ENCODE data around the gene MRPL2. TPM values are rescaled to one million over a fixed set of nuclear protein-coding genes. Genes with fewer than 3 reads are reported as not detected.

MRPL2 gene
- total RNA-seq, 2 donors from 2014 or later, result 51.6 to 65.2 TPM

DNA sequence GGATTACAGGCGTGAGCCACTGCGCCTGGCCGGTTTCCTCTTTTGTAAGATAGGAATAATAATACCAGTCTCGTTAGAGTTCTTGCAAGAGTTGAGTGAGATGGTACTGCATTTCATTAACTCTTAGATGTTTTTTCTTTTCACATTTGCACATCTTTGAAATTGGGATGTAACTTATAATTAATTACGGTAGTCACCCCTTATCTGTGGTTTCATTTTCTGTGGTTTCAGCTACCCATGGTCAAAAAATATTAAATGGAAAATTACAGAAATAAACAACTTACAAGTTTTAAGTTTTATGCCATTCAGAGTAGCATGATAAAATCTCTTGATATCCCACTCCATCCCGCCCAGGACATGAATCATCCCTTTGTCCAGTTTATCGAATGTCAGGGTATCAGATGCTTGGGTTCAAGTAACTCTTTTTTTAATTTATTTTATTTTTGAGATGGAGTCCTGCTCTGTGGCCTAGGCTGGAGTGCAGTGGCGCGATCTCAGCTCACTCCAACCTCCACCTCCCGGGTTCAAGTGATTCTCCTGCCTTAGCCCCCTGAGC, 32.3 kb upstream of the MRPL2 start:
- Mint-ChIP-seq H3K27me3 (ENCODE audit: insufficient read depth) (no peaks in the 10 kb centered on the region), H3K9me3 (no peaks in the 10 kb centered on the region), H3K4me1 (peaks cover 62% of the 10 kb centered on the region), H3K36me3 (ENCODE audit: low read depth) (peaks cover 3% of the 10 kb centered on the region), H3K4me3 (no peak overlapping the region), H3K27ac (no peak overlapping the region)
- Histone ChIP-seq H3K4me1 (ENCODE audit: control insufficient read depth, insufficient read depth, low read length) (peaks cover 18% of the 10 kb centered on the region), H3K9me3 (ENCODE audit: control insufficient read depth, low read length) (no peaks in the 10 kb centered on the region), H3K9ac (ENCODE audit: extremely low read depth, low read length, poor library complexity, severe bottlenecking) (no peak overlapping the region), H3K27ac (ENCODE audit: low read depth, low read length) (no peak overlapping the region), H3K27me3 (ENCODE audit: control insufficient read depth, insufficient read depth, low read length, poor library complexity, severe bottlenecking) (no peaks in the 10 kb centered on the region), H3K4me3 (ENCODE audit: low read length) (no peak overlapping the region), H3K36me3 (ENCODE audit: control insufficient read depth, insufficient read depth, low read length) (no peaks in the 10 kb centered on the region)
- 96 to 98% methylated on average over 5 to 9 of the region's 10 CpGs for WGBS, 2 experiments (ENCODE audit: insufficient coverage in 1 of 2, insufficient read length in 1 of 2)
- no peak for DNase-seq
- TF ChIP-seq, protein P1, sequence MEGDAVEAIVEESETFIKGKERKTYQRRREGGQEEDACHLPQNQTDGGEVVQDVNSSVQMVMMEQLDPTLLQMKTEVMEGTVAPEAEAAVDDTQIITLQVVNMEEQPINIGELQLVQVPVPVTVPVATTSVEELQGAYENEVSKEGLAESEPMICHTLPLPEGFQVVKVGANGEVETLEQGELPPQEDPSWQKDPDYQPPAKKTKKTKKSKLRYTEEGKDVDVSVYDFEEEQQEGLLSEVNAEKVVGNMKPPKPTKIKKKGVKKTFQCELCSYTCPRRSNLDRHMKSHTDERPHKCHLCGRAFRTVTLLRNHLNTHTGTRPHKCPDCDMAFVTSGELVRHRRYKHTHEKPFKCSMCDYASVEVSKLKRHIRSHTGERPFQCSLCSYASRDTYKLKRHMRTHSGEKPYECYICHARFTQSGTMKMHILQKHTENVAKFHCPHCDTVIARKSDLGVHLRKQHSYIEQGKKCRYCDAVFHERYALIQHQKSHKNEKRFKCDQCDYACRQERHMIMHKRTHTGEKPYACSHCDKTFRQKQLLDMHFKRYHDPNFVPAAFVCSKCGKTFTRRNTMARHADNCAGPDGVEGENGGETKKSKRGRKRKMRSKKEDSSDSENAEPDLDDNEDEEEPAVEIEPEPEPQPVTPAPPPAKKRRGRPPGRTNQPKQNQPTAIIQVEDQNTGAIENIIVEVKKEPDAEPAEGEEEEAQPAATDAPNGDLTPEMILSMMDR (conservative IDR thresholded peaks at IDR 0.05), result no peak

DNA sequence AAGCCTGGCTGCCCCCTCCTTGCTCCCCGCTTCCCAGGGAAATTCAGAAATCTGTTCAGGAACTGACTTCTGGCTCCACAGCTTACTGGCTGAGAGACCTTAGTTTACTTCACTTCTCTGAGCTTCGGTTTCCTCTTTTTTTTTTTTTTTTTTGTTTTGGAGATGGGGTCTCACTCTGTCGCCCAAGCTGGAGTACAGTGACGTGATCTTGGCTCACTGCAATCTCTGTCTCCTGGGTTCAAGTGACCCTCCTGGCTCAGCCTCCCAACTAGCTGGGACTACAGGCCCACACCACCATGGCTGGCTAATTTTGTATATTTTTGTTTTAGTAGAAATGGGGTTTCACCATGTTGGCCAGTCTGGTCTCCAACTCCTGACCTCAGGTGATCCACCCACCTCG, 31.8 kb upstream of the MRPL2 start:
- peak overlapping the region; percentile 36 for H3K4me3 Mint-ChIP-seq

DNA sequence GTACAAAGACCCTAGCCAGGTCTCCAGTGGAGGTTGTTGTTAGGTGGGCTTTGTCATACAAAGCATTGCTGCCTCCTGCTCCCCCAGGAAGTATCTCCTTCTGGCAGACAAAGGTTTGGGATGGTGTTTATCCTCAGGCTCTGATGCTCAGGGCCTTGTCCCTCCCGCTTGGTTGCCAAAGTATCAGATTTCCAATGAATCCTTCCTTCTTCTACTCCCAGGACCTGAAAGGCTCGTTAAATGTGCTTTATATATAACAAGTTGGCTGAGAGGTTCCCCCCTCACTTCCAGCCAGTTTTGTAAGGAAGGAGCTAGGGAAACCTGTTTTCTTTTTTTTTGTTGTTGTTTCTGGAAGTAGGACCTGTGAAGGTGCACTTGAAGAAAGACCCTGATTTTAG, 31.3 kb upstream of the MRPL2 start:
- Histone ChIP-seq H3K27ac (ENCODE audit: low read depth, low read length) (peak overlapping the region; percentile 74), H3K4me3 (ENCODE audit: low read length) (peak overlapping the region; percentile 16), H3K27me3 (ENCODE audit: control insufficient read depth, insufficient read depth, low read length, poor library complexity, severe bottlenecking) (no peaks in the 10 kb centered on the region), H3K4me1 (ENCODE audit: control insufficient read depth, insufficient read depth, low read length) (peaks cover 13% of the 10 kb centered on the region), H3K9me3 (ENCODE audit: control insufficient read depth, low read length) (no peaks in the 10 kb centered on the region), H3K9ac (ENCODE audit: extremely low read depth, low read length, poor library complexity, severe bottlenecking) (no peak overlapping the region), H3K36me3 (ENCODE audit: control insufficient read depth, insufficient read depth, low read length) (no peaks in the 10 kb centered on the region)
- no peaks in the 10 kb centered on the region for H3K27me3 Mint-ChIP-seq (ENCODE audit: insufficient read depth)
- H3K4me1 Mint-ChIP-seq, result peaks cover 52% of the 10 kb centered on the region
- peak overlapping the region; percentile 36 for H3K4me3 Mint-ChIP-seq
- TF ChIP-seq, protein P1 (conservative IDR thresholded peaks at IDR 0.05), result no peak
- peak overlapping the region; percentile 96 for H3K27ac Mint-ChIP-seq
- peak; percentile 78 for DNase-seq
- no peaks in the 10 kb centered on the region for H3K9me3 Mint-ChIP-seq
- peaks cover 3% of the 10 kb centered on the region for H3K36me3 Mint-ChIP-seq (ENCODE audit: low read depth)
- WGBS, 2 experiments (ENCODE audit: insufficient coverage in 1 of 2, insufficient read length in 1 of 2), result 43% methylated on average over 2 of the region's 2 CpGs; no CpG with 5 or more reads in 1 of the 2 experiments

More for the DNA sequence above, 31.8 kb upstream of the MRPL2 start:
- 75 to 84% methylated on average over 1 to 5 of the region's 5 CpGs for WGBS, 2 experiments (ENCODE audit: insufficient coverage in 1 of 2, insufficient read length in 1 of 2)
- Mint-ChIP-seq H3K4me1 (peaks cover 57% of the 10 kb centered on the region), H3K27me3 (ENCODE audit: insufficient read depth) (no peaks in the 10 kb centered on the region), H3K36me3 (ENCODE audit: low read depth) (peaks cover 3% of the 10 kb centered on the region), H3K27ac (peak overlapping the region; percentile 96), H3K9me3 (no peaks in the 10 kb centered on the region)
- Histone ChIP-seq H3K27me3 (ENCODE audit: control insufficient read depth, insufficient read depth, low read length, poor library complexity, severe bottlenecking) (no peaks in the 10 kb centered on the region), H3K9me3 (ENCODE audit: control insufficient read depth, low read length) (no peaks in the 10 kb centered on the region), H3K27ac (ENCODE audit: low read depth, low read length) (peak overlapping the region; percentile 74), H3K4me1 (ENCODE audit: control insufficient read depth, insufficient read depth, low read length) (peaks cover 13% of the 10 kb centered on the region), H3K36me3 (ENCODE audit: control insufficient read depth, insufficient read depth, low read length) (no peaks in the 10 kb centered on the region), H3K4me3 (ENCODE audit: low read length) (no peak overlapping the region), H3K9ac (ENCODE audit: extremely low read depth, low read length, poor library complexity, severe bottlenecking) (no peak overlapping the region)
- DNase-seq, result no peak
- TF ChIP-seq, protein P1 (conservative IDR thresholded peaks at IDR 0.05), result no peak

Data from endodermal cell (in vitro differentiated cells).